NCI-H146 treated with DMSO at 0.1 percent for 48 hours (cell line): ENCODE data around the gene NTHL1.
A peak's percentile ranks its signal among the peaks of the same experiment; 100 is the strongest.

Source experiments
- DNase-seq: peaks from one replicate; lab custom pipeline; 2025; ENCODE audit not compliant: unreplicated experiment; lab: John Stamatoyannopoulos, UW

NTHL1 gene

DNA sequence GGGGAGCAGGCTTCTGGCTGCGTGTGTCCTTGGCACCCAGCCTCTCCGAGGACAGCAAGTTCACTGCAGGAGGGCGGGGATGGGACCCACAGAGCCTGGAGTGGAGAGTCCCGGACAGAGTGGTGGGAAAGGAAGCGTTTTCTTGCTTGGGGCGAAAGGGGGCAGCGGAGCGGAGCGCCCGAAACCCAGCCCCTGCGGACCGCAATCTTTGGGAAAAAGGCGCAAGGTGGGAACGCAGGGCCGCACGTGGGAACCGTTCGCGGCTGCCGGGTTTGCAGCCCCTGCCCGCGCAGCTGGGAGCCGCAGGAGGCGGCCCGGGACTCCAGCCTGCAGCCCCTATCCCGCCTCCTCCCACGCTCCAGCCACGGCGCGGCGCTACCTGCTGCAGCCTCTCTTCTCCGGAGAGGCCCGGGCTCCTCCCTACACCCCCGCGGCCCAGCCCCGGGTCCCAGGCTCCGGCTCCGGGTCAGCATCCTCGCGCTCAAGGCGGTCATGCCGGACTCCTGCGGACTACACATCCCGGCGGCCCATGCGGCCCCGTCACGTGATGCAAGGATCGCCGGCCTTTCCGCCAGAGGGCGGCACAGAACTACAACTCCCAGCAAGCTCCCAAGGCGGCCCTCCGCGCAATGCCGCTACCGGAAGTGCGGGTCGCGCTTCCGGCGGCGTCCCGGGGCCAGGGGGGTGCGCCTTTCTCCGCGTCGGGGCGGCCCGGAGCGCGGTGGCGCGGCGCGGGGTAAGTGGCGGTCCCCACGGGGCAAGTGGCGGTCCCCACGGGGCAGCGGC is at the start of gene NTHL1, which contains the start of gene TSC2:
Gene NTHL1 (minus strand): TSS at position 505 of the 786 bp plus-strand sequence. CDS start 11 bp downstream, at position 494.
Gene TSC2 (plus strand): TSS at position 656 of the 786 bp plus-strand sequence. CDS start 631 bp downstream, outside the sequence.
- DNase-seq: peak; percentile 93

DNA sequence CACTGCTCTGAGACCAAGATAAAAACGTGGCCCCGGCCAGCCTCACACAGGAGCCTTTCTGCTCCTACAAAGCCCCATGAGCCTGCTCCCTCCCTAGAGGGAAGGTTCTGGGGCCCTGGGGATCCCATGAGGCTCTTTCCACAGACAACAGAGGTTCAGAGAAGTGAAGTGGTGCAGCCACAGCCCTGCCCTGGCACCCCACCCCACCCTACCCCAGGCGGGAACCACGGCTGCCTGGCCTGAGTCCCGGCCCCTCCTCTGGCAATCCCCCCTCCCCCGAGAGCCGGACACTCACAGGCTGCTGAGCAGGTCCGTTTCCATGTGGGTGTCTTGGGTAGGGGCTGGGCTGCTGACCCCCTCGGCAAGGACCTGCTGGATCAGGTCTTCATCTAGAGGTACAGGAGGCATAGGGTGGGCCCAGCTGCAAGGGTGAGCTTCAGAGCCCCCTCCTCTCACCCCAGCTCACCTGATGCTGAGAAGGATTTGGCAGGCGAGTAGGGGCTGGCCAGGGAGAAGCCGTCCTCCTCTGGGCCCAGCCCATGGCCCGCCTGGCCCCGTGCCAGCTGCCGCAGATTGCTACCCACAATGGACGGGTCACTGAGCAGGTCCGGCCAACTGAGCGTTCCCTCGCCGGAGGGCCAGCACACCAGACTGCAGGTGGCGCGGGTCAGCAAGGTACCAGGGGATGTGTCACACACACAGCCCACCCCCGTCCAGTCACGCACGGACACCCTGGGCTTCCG is 49.4 kb upstream of the NTHL1 start:
- no peak for DNase-seq

DNA sequence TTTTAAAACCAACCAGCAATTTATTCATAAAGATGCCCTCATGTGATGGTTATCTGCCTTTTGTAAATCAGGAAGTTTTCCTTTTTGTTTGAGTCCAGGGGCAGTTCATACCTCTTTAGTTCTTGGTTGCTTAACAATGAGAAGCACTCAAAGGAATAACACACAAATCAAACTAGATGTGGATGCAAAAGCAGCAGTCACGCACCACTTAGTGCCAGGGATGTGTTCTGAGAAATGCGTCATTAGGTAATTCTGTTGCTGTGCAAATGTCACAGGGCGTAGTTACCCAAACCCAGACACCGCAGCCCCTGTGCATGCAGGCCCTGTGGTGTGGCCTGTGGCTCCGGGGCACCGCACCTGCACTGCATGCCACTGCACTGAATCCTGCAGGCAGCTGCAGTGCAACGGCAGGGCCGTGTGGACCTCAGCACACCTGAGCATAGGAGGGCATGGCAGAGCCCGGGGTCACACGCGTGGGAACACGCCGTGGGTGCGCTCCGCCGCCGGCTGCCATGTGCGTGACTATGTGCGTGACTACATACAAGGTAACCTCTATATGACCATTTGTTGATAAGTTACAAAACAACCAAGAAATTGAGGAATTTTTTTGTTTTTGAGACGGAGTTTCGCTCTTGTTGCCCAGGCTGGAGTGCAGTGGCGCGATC is 48.4 kb upstream of the NTHL1 start:
- no peak for DNase-seq

DNA sequence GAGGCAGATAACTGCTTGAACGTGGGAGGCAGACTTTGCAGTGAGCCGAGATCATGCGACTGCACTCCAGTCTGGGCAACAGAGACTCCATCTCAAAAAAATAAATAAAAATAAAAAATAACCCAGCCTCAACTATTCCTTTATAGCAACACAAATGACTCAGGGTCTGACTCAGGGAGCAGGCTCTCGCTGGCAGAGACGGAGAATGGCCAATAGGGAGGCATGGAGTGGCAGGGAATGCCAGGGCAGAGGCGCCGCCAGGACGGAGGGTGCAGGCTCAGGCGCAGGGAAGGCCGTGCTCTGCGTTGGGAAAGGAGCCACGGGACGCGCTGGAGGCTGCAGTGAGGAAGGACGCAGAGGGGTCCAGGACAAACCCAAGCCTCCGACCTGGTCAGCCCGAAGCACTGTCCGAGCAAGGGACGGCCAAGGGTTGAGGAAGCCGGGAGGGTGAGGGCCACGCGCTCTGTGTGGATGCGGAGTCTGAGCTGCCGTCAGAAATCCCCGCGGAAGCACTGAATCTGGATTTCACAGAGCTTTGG is 47.8 kb upstream of the NTHL1 start:
- DNase-seq: no peak

DNA sequence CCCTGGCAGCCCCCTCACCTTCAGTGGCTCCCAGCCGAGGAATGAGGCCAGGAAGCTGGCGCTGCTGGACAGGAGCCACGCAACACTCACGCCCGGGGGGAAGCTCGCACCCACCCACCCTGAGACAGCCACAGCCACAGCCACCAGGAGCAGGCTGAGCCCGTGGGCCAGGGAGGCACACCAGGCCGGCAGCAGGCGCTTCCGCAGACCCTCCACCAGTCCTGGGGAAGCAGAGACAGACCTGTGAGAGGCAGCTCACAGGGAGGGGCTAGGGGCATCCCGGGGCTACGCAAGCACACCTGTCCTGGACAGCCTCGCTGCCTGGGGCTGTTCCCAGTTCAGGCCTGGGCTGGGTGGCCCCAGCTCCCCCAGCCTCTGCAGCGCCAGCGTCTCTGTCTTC is 46.2 kb upstream of the NTHL1 start:
- DNase-seq: no peak

DNA sequence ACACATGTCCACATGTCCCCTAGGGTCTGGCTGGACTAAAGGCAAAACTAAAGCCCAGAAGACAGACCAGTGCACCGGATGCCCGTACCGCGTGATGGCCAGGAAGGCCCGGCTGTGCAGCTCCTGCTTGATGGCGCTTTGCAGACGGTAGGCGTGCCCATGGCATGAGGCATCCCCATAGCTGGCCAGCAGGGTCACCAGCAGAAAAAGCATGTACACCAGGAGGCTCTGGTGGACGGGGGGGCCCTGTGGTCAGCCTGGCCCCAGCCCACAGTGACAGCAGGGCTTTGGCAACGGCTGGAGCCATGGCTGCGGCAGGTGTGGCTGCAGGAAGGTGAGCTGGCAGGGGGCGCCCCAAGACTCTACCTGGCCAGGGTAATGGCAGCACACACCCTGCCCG is 45.2 kb upstream of the NTHL1 start:
- no peak for DNase-seq

DNA sequence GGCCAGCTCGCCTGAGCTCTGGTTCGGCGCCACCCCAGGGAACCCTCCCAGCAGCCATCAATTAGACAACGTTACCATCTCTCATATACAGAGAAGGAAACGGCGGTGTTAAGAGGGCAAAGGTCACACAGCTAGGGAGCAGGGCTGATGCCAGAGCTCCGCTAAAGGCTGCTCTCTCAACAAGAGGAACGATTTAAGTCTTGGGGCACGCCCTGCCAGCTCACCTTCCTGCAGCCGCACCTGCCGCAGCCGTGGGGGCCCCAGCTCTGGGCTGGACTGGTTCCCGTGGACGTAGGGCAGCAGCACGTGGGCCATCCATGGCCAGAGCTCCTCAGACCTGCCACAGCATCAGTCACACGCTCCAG is 44.6 kb upstream of the NTHL1 start:
- no peak for DNase-seq

DNA sequence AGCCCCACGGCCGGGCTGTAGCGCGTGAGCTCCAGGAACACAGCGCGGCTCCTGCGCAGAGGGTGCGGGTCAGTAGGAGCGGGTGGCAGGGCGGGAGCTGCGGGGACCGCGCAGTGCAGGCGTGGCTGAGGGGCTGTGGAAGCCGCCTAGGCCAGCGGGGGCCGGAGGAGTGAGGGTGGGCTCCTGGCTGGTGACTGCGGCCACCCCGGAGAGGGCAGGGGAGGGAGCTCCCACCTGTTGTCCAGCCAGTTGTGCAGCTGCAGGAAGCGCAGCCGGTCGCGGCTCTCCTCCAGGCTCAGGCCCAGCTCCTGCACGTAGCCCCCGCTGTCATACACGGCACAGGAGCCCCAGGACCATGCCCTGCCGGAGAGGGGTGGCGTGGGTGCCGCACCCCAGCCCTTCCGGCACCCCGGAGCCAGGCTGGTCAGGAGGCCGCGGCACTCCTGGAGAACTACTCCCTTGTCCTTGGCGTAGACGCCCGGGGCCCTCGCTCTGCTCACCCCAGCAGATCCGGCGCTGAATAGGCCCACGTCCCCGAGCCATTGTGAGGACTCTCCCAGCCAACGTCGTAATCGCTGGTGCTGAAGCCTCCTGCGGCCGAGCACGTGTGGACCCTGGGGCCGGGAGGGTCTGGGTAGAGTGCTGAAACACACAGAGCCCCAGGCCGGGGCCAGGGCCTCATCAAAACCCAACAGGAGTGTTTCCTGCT is 44.1 kb upstream of the NTHL1 start:
- no peak for DNase-seq

DNA sequence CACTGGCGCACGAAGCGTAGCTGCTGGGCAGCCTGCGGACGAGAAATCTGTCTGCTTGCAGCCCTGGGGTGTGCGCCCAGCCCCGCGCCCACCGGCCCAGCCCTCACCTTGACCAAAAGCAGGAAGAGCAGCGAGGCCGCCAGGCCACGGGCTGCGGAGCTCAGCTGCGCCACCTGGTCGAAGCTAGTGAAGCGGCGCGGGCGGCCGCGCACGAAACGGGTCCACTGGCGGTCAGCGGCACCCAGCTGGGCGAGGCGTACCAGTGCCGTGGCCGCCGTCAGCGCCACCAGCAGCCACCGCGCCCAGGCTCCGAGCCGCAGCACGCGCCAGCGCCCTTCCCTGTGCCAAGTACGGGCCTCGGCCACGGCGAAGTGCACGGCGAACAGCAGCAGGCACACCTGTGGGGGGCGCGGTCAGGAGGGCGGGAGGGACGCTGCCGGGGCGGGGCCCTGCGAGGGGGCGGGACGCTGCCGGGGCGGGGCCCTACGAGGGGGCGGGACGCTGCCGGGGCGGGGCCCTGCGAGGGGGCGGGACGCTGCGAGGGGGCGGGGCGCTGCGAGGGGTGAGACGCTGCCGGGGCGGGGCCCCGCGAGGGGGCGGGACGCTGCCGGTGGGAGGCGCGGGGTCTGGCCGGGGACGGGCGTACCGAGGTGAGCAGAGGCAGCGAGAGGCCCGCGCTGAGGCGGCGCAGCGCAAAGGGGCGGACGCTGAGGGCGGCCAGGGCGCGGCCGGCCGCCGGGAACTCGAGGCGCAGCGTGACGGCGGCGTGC is 43.3 kb upstream of the NTHL1 start:
- DNase-seq: no peak

DNA sequence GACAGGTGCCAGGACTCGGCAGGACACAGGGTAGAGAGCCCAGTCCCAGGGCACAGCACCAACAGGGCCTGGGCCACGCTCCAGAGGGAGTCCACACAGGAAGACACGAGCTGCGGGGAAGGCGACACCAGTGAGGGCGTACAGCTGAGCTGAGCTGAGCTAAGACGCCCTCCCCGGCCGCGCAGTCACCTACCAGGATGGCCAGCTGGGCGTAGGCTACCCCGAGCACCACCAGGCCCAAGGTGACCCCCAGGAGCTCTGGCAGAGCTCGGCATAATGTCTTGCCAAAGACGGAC is 42.8 kb upstream of the NTHL1 start:
- DNase-seq: no peak

DNA sequence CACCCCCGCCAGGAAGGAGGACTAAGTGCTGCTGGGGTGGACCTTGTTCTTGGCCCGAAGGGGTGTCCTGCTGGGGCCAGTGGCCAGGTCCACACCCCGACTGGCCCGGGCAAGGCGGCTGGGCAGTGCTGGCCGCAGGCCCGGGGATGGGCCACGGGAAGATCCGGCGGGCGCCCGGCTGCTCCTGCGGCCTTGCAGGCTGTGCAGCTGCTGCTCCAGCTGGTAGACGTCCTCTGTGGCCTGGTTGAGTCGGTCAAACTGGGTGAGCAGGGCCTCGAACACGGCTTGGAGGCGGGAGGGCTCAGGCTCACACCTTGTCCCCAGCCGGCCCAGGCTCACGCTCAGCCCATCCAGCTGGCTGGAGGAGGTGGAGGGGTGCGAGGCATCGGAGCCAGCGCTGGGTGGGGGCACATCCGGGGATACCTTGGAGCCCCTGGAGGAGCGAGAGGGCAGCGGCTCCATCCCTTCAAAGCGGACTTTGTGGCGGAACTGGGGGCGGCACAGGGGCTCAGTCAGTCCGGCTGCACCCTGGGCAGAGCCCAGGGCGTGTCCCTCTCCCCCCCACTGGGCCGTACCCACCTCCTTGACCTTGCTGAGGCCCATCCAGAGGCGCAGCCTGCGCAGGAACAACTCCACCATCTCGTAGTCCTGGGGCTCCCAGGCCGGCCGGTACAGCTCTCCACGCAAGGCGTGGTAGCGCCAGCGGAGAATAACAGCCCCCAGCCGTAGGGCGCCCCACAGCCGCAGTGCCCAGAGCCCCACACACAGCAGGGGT is 42.3 kb upstream of the NTHL1 start:
- no peak for DNase-seq

DNA sequence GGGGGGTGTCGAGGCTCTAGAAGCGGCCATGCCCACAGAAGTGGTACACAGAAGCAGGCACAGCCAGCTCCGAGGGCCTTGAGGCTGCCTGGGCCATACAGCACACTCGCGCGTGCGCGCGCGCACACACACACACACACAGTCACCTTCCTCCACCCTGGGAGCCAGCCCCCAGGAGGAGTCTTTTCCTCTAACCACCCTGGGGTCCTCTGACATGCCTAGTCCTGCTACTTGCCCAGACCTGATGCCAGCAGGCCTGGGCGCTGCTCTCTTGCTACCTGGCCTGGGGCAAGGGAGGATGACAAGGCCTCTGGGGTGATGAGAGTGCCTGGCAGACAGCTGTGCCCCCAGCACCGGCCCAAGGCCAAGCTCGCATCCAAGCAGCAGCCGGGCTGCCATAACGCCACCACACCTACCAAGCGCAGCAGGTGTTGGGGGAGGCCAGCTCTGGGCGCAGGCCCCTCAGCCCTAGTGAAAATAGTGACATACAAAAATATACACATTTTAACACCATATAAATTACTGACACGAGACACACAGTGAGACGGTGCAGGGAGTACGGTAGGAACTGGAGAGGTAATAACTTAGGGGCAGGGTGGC is 41.2 kb upstream of the NTHL1 start:
- no peak for DNase-seq

DNA sequence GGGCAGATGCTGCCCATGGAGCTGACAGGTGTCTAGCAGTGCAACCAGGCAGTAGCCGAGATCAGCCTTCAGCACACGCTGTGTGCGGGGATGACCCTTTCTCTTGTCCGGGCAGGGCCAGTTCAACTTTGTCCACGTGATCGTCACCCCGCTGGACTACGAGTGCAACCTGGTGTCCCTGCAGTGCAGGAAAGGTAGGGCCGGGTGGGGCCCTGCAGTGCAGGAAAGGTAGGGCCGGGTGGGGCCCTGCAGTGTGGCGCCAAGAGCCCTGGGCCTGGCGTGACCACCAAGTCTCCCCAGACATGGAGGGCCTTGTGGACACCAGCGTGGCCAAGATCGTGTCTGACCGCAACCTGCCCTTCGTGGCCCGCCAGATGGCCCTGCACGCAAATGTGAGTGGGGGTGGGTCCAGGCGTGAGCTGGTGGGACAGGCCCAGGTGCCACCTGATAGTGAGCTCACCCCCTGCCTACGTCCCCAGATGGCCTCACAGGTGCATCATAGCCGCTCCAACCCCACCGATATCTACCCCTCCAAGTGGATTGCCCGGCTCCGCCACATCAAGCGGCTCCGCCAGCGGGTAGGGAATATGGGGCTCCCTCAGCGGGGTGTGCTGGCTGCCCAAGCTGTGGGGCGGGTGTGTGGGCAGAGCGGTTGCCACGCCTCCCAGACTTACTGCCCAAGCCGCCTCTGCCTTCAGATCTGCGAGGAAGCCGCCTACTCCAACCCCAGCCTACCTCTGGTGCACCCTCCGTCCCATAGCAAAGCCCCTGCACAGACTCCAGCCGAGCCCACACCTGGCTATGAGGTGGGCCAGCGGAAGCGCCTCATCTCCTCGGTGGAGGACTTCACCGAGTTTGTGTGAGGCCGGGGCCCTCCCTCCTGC is 40.4 kb upstream of the NTHL1 start:
- no peak for DNase-seq

DNA sequence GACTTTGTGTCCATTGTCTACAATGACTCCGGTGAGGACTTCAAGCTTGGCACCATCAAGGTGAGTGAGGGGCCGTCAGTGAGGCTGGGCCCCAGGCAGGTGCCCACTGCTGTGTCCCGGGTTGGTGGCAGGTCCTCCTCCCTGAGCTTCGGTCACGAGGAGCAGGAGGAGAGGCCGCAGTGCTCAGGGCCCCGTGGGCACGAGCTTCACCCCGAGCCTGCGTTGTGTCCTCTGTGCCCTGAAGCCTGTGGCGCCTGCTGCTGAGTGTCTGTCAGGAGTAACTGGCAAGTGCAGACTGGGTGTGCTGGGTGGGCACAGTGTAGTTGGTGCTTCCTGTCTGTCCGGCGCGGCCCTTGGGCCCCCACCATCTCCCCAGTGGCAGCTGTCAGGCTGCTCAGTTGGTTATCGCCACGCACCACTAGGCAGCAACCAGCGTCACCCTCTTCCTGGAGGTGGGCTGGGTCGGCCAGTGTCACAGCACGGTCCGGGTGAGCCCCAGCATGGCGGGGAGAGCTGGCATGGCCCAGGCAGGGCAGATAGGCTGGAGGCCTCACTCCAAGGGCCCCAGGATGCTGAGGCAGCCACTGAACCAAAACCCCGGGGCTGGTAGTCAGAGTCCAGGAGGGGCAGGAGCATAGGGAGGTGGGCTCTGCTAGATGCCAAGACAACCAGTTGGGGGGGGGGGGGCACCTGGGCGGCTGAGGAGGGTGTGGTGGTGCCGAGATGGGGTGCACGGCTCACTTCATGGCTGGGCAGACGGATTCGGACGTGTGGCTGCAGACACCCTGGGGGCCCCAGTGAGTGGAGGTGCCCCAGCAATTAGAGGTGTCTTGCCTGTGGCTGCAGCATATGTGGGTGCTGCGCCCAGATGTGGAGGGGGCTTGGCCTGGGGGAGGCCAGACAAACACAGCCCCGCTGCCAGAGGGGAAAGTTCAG is 39.4 kb upstream of the NTHL1 start:
- no peak for DNase-seq

DNA sequence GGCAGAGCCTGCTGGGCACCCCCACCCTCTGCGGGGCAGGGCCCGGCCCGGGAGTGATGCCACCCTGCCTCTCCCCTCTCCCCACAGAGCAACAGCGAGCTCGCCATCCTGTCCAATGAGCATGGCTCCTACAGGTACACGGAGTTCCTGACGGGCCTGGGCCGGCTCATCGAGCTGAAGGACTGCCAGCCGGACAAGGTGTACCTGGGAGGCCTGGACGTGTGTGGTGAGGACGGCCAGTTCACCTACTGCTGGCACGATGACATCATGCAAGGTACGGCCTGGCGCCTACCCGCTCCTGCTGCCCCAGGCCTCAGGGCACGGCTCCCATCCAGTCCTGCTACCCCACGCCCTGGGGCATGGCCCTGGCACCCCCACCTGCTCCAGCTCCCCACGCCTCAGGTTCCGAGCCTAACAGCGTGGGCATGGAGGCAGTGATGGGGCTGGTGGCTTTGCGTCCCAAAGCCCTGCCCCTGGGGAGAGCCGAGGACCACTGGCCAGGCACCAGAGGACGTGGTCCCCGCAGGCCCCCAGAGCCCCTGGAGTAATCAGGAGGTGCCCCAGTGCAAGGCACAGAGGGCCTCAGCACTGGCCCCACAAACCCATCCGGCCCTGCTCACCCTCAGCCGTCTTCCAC is 38.6 kb upstream of the NTHL1 start:
- no peak for DNase-seq

DNA sequence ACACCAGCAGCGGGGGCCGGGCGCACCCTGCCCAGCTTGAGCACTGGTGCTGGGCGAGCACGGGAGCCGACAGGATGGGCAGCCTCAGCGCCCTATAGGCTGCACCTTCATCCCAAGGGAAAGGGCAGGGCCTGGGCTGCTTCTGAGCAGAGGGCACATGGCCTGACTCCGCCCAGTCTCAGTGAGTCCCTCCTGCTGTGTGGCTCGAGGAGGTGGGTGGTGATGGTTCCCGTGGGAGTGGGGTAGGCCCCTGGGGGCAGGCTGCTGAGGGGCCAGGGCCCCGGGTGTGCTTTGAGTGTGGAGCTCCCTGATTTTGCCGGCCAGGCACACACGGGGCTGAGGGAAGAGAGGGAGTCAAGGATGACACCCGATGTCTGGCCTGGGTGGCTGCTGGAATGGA is 38.0 kb upstream of the NTHL1 start:
- DNase-seq: no peak
